Spinal cord (tissue), 10 donors: ENCODE results near the gene SUMF1. TPM values are rescaled to one million over a fixed set of nuclear protein-coding genes. Genes with fewer than 3 reads are reported as not detected.

Source experiments
- DNase-seq, 6 donors: peaks; one replicate each; pipeline versions ENCODE4 v3.0.0 to v3.0.0-alpha.2; 2013 to 2015; ENCODE audit warnings: low spot score in 6 of 6, low read depth in 4 of 6
- H3K27ac ChIP-seq: one replicate; pipeline ENCODE4 v1.5.1; 2013; ENCODE audit warnings: low read depth, low read length, control low read depth
- H3K27me3 ChIP-seq: one replicate; pipeline ENCODE4 v1.6.1; 2013; ENCODE audit warnings: low read length; ENCODE audit not compliant: control insufficient read depth, insufficient read depth
- H3K36me3 ChIP-seq: one replicate; pipeline ENCODE4 v1.6.1; 2013; ENCODE audit warnings: low read length; ENCODE audit not compliant: control insufficient read depth, insufficient read depth
- H3K4me1 ChIP-seq: one replicate; pipeline ENCODE4 v1.6.1; 2013; ENCODE audit warnings: low read length; ENCODE audit not compliant: control insufficient read depth, insufficient read depth
- H3K4me3 ChIP-seq: one replicate; pipeline ENCODE4 v1.5.1; 2013; ENCODE audit warnings: low read depth, low read length, control low read depth
- H3K9me3 ChIP-seq: one replicate; pipeline ENCODE4 v1.6.1; 2013; ENCODE audit warnings: low read length; ENCODE audit not compliant: control insufficient read depth, insufficient read depth
- WGBS: methylation state at CpG from one replicate; pipeline ENCODE4 v1.1.5; 2013; ENCODE audit warnings: missing lambda C conversion rate; ENCODE audit not compliant: insufficient coverage; 5-methylcytosine and 5-hydroxymethylcytosine counted together
- polyA plus RNA-seq, 2 donors: library from polyadenylated mRNA; unstranded; fragments of 120-200 nt; gene quantifications; one replicate each; pipeline ENCODE4 v1.2.1, GENCODE V29; 2013; ENCODE audit not compliant: insufficient read length in 2 of 2
- total RNA-seq, 2 donors: library from RNA; depleted of rRNA in 1 of 2; stranded (reverse); fragments of 120-200 nt in 1 of 2; fragments of >200 nt in 1 of 2; gene quantifications; one replicate each; pipeline versions ENCODE4 v1.2.3 to v1.2.4, GENCODE V29; 2013 to 2014
- donor health status: healthy.

The SUMF1 gene
- total and polyA plus RNA-seq, 4 donors = 13.2 to 39.5 (median 23.8) TPM

GRCh38 chr3:4356220-4356540 lies 110.9 kb downstream of the SUMF1 start:
- WGBS = 90% methylated on average over 2 of the region's 6 CpGs
- peak overlapping the region; percentile 79 for H3K27ac ChIP-seq
- no peak for DNase-seq

DNA sequence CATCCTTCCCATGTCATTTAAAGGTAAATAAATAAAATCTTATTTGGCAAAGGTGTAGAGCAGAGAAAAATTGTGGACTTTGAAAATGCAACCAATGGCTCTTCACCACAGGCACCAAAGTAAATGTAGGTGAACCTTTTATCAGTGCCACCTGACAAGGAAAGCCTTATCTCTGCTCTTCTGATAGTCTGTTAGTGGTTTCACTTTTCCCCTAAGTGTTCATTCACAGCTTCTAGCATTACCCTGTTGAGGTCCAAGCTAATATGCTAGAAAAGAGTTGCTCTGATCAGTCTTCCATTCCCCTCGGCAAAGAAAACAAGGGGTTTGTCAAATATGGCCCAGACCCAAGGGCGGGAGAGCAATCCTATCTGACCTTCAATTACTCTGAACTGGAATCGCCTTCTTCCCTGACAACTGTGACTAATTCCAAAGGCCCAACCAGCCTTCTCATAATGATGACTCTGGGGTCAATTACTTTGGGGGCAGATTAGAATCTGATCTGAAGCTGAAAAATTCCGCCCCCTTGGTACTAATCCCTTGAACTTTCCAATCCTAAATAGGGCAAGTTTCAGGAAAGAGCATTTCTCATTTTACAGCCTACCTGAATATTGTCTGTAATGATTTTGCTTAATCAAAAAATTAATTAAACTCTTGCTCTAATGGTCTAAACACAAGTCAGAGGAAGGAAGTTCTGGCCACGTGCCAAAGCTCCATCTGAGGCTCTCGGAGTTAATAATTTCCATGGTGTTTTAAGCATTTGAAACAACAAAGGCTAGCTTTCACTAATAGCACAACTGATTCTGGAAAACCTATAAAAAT lies 111.5 kb downstream of the SUMF1 start:
- no peaks in the 10 kb centered on the region for H3K9me3 ChIP-seq
- no peaks in the 10 kb centered on the region for H3K36me3 ChIP-seq
- WGBS = 0% methylated on average over 1 of the region's 6 CpGs
- no peaks in the 10 kb centered on the region for H3K27me3 ChIP-seq
- H3K27ac ChIP-seq = peak overlapping the region; percentile 79
- H3K4me3 ChIP-seq = no peak overlapping the region
- peak in 5 of 6 donors; percentile 21 to 92 (median 43) for DNase-seq
- peaks cover 7% of the 10 kb centered on the region for H3K4me1 ChIP-seq

More at GRCh38 chr3:4356220-4356540, 110.9 kb downstream of the SUMF1 start:
- Histone ChIP-seq H3K27me3 (no peaks in the 10 kb centered on the region), H3K4me3 (no peak overlapping the region), H3K4me1 (peaks cover 7% of the 10 kb centered on the region), H3K36me3 (no peaks in the 10 kb centered on the region), H3K9me3 (no peaks in the 10 kb centered on the region)

DNA sequence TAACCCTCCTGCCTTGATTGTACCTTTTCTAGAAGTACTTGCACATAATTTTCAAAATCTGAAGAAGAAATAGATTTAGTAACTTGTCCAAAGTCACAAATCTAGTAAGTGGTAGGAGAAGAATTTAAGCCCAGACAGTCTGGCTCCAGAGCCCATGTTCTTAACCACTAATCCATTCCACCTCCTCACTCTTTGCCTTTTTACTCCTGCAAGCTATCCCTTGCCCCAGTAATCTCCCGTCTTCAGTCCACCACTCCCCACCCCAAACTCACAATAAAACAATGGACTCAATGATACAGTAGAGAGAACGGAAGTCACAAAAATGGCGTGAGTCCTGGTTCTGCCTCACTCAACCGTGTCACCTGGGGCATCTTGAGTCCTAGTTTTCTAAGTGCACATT lies 115.2 kb downstream of the SUMF1 start:
- peaks cover 7% of the 10 kb centered on the region for H3K4me1 ChIP-seq
- 91% methylated on average over 4 of the region's 4 CpGs for WGBS
- H3K4me3 ChIP-seq = no peak overlapping the region
- no peaks in the 10 kb centered on the region for H3K9me3 ChIP-seq
- H3K36me3 ChIP-seq = no peaks in the 10 kb centered on the region
- DNase-seq = no peak
- H3K27me3 ChIP-seq = no peaks in the 10 kb centered on the region
- H3K27ac ChIP-seq = no peak overlapping the region

DNA sequence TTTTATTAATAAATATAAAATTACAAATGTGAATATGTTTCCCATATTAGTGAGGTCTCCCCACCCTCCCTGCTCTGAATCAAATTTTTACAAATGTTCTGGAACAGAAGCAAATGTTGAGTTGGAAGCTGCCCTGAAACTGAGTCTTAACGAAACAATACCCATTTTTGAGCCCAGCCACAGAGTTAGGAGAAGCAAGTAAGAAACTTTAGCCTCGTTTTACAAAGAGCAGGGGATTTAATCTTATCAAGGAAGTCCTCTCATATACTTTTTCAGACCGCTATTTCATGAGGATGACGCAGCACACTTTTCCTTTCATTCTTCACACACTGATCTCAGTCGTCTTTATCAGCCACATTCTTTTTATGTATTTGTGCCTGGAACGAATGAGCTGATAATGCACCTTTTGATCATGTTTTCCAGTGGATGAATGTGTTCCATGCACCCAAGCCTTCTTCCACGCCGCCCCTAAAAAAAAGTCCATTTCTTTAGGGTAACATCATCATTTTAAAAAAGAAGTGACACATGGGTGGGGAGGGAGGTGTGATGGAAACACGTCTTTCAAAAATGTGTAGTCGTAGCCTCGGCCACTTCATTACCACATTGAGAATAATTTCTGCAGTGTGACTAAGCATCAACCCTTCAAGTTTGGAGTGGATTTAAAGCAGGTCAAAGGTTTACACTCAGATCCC lies 115.8 kb downstream of the SUMF1 start:
- no peak for DNase-seq
- no peaks in the 10 kb centered on the region for H3K9me3 ChIP-seq
- H3K4me3 ChIP-seq = no peak overlapping the region
- H3K36me3 ChIP-seq = no peaks in the 10 kb centered on the region
- H3K4me1 ChIP-seq = peaks cover 3% of the 10 kb centered on the region
- WGBS = 89% methylated on average over 4 of the region's 11 CpGs
- H3K27me3 ChIP-seq = no peaks in the 10 kb centered on the region
- H3K27ac ChIP-seq = no peak overlapping the region

DNA sequence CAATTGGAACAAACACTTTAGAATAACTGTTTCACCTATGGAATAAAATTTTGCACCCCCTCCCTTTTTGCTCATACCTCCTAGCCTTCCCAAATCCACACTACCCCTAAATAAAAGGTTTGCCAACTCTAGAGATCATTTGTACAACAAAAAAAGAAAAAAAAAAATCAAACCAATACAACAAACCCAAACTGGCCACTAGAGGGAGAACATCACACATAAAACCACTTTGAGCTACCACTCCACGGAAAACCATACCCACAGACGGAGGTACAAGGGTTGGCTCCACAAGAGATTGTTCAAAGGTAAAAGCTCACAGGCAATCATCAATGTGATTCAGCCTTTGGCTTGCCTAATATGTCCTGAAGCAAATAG lies 116.3 kb downstream of the SUMF1 start:
- H3K4me3 ChIP-seq = no peak overlapping the region
- no peaks in the 10 kb centered on the region for H3K9me3 ChIP-seq
- no peaks in the 10 kb centered on the region for H3K4me1 ChIP-seq
- H3K36me3 ChIP-seq = no peaks in the 10 kb centered on the region
- peak in 5 of 6 donors; percentile 47 to 93 (median 63) for DNase-seq
- no peaks in the 10 kb centered on the region for H3K27me3 ChIP-seq
- no CpG with 5 or more reads among the region's 2 CpGs for WGBS
- no peak overlapping the region for H3K27ac ChIP-seq

DNA sequence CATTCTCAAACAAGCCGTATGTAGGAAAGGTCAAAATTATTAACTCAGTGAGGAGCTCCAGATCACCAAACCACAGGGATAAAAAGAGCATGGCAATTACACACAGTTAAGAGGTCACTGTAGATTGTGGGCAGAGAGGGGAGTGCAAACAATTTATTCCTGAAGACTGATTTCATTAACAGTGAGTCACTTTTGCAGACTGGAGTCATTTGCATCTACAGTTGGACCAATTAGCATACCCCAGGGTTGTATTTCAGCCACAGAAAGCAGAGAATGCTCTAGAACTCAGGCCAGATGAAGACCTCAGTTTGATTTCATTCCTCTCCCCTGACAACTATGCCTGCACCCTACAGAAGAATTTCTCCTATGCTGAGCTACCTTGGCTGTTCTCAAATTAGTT lies 123.8 kb downstream of the SUMF1 start:
- WGBS = 83% methylated on average over 1 of the region's 1 CpG
- Histone ChIP-seq H3K9me3 (no peaks in the 10 kb centered on the region), H3K4me3 (no peak overlapping the region), H3K27ac (no peak overlapping the region), H3K4me1 (no peaks in the 10 kb centered on the region), H3K36me3 (no peaks in the 10 kb centered on the region), H3K27me3 (no peaks in the 10 kb centered on the region)
- DNase-seq = no peak

DNA sequence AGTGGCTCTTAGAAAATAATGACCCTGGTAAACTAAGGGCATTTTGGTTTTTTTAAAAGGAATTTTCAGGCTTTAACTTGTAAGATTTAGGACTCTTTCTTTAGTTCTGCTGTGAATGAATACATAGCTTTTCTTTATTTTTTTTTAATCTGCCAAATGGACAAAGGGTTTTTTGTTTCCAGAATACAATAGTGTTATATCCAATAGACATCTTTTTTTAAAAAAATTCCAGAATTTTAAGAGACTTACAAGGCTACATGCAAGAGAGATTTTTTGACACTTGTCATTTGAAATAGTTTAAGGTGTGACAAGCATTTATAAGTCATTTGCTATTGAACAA lies 125.8 kb downstream of the SUMF1 start:
- Histone ChIP-seq H3K4me1 (no peaks in the 10 kb centered on the region), H3K27me3 (no peaks in the 10 kb centered on the region), H3K9me3 (no peaks in the 10 kb centered on the region), H3K4me3 (no peak overlapping the region), H3K36me3 (no peaks in the 10 kb centered on the region), H3K27ac (no peak overlapping the region)
- DNase-seq = no peak

DNA sequence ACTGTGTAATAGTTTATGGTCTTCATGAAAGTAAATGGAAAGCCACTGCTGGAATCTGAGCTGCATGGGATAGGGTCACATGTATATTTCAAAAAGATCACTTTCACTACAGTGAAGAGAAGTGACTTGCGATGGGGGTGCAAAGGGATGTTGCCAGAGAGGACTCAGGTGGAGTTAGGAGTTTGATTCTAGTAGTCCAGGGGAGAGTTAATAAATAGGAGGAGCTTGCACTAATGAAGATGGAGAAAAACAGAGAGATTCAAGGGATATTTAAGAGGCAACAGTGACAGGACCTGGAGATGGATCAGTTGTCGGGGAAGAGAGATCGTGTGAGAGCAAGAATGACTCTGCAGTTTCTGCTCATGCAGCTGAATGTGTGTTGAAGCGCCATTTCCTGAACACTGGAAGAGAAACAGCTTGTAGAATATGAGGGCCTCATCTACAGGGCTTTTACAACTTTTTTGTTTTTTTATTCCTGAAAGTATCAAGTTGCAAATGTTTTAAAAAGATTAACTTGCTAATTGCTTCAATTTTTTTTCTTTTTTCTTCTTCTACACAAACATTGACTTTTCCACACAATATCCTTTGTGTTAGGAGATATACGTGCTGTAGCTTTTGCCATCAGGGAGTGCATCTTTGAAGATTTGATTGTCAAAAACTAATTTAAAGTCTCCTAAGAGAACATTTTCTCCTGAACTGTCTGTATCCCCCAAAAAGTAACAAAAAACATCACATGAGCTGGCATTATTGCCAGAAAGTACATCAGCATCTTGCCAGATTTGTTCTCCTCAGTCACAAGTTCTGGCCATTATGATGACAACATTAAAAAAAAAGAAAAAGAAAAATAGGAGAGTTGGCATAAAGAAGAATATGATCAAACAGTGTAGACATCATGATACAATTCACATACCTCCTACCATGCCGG lies 126.4 kb downstream of the SUMF1 start:
- Histone ChIP-seq H3K27me3 (no peaks in the 10 kb centered on the region), H3K4me1 (no peaks in the 10 kb centered on the region)

GRCh38 chr3:4340077-4340410 lies 127.0 kb downstream of the SUMF1 start:
- Histone ChIP-seq H3K9me3 (no peaks in the 10 kb centered on the region), H3K4me1 (no peaks in the 10 kb centered on the region), H3K36me3 (no peaks in the 10 kb centered on the region), H3K4me3 (no peak overlapping the region), H3K27ac (no peak overlapping the region), H3K27me3 (no peaks in the 10 kb centered on the region)
- 90% methylated on average over 2 of the region's 4 CpGs for WGBS
- DNase-seq = no peak

More for the DNA sequence above, 126.4 kb downstream of the SUMF1 start:
- H3K27ac ChIP-seq = no peak overlapping the region
- no peak overlapping the region for H3K4me3 ChIP-seq
- H3K36me3 ChIP-seq = no peaks in the 10 kb centered on the region
- no peaks in the 10 kb centered on the region for H3K9me3 ChIP-seq
- 54% methylated on average over 4 of the region's 6 CpGs for WGBS
- DNase-seq = peak in 1 of 6 donors; percentile 16
